Spleen (tissue), 11 donors: ENCODE data around the gene SULF2. TPM values are rescaled to one million over a fixed set of nuclear protein-coding genes. Genes with fewer than 3 reads are reported as not detected.

Source experiments
- DNase-seq: peaks from one replicate; pipeline ENCODE4 v3.0.0-alpha.2; 2020
- H3K27ac ChIP-seq, 8 donors: fragments of 200-600 bp; sonication (generic) in 7 of 8; 1 replicate in 4 of 8; 2 replicates in 4 of 8; pipeline versions ENCODE4 v1.5.0 to v1.8.0; 2016 to 2021; ENCODE audit warnings: inconsistent platforms in 4 of 8, mild to moderate bottlenecking in 4 of 8, moderate library complexity in 1 of 8
- H3K27me3 ChIP-seq, 7 donors: fragments of 200-600 bp; sonication (generic) in 6 of 7; replicated peaks in 1 of 7; 1 replicate in 4 of 7; 2 replicates in 3 of 7; pipeline versions ENCODE4 v1.5.0 to v1.8.0; 2016 to 2021; ENCODE audit warnings: inconsistent platforms in 3 of 7, mild to moderate bottlenecking in 1 of 7
- H3K36me3 ChIP-seq, 6 donors: fragments of 200-600 bp; sonication (generic) in 5 of 6; 1 replicate in 4 of 6; 2 replicates in 2 of 6; pipeline versions ENCODE4 v1.5.0 to v1.8.0; 2016 to 2021; ENCODE audit warnings: inconsistent platforms in 2 of 6
- H3K4me1 ChIP-seq, 6 donors: fragments of 200-600 bp; sonication (generic) in 5 of 6; 1 replicate in 3 of 6; 2 replicates in 3 of 6; pipeline versions ENCODE4 v1.5.0 to v1.8.0; 2016 to 2021; ENCODE audit warnings: inconsistent platforms in 3 of 6
- H3K4me3 ChIP-seq, 8 donors: fragments of 200-600 bp; sonication (generic) in 7 of 8; 1 replicate in 4 of 8; 2 replicates in 4 of 8; pipeline versions ENCODE4 v1.5.0 to v1.8.0; 2016 to 2021; ENCODE audit warnings: inconsistent platforms in 4 of 8, mild to moderate bottlenecking in 4 of 8, moderate library complexity in 2 of 8
- H3K9me3 ChIP-seq, 8 donors: fragments of 200-600 bp; sonication (generic) in 7 of 8; 1 replicate in 4 of 8; 2 replicates in 4 of 8; pipeline versions ENCODE4 v1.5.0 to v1.8.0; 2016 to 2021; ENCODE audit warnings: inconsistent platforms in 4 of 8
- POLR2A ChIP-seq, 3 donors: fragments of 450-650 bp; IDR thresholded peaks; one replicate each; pipeline ENCODE4 v1.5.1; 2017; ENCODE audit warnings: antibody characterized with exemption in 3 of 3, mild to moderate bottlenecking in 1 of 3
- POLR2AphosphoS5 ChIP-seq, 3 donors: sonication (generic); formaldehyde crosslinking; IDR thresholded peaks; one replicate each; pipeline ENCODE4 v1.5.1; 2017; ENCODE audit warnings: antibody characterized with exemption in 3 of 3
- WGBS, 5 donors: extraction: QIAGEN DNeasy Blood & Tissue Kit in 3 of 5; methylation state at CpG; one replicate each; pipeline versions ENCODE4 v1.1.5 to v1.1.7; 2013 to 2018; 5-methylcytosine and 5-hydroxymethylcytosine counted together
- intact Hi-C: fragments of 100-400 bp; cut with DNase I; formaldehyde crosslinking; loops from one replicate; pipeline ENCODE4 v1.15.0; 2023; ENCODE audit warnings: low total_unique reads
- polyA plus RNA-seq, 3 donors: library from polyadenylated mRNA; stranded (reverse); fragments of 200-250 nt; gene quantifications; one replicate each; pipeline ENCODE4 v1.2.1, GENCODE V29; 2013
- total RNA-seq, 7 donors: library from RNA; depleted of rRNA in 3 of 7; stranded (reverse); fragments of >200 nt in 3 of 7; fragmentation: NEBNext Ultra II Directional in 4 of 7; extraction: Animal tissue kit (Norgen Biotek cat#: 25700) in 4 of 7; gene quantifications; one replicate each; pipeline versions ENCODE4 v1.1.0 to v1.2.1, GENCODE V29; 2016 to 2021
- TF ChIP-seq, protein P1 (sequence below), 11 experiments: fragments of 200-600 bp in 7 of 11; fragments of 450-650 bp in 4 of 11; sonication (generic) in 4 of 11; IDR thresholded peaks in 8 of 11; conservative IDR thresholded peaks in 3 of 11; 1 replicate in 7 of 11; 2 replicates in 4 of 11; pipeline versions ENCODE4 v1.4.0 to v1.8.0; 2016 to 2021; ENCODE audit warnings: antibody characterized with exemption in 11 of 11, inconsistent platforms in 4 of 11, mild to moderate bottlenecking in 1 of 11
- donor health status: healthy with polysubstance abuse.
- donor health status: DM: no; HTN: no; CAD: no; lungs with moderate emphysema.
- donor health status: DM: no; HTN: no; CAD: no.
- donor health status: Bipolar disorder and iron deficiency.
- donor health status: healthy.
- donor health status: DM: no; HTN: no; CAD: no.
- donor health status: DM: yes; HTN: yes; CAD: no.

The SULF2 gene
- total and polyA plus RNA-seq, 10 donors, result 5.5 to 49.1 (median 15.7) TPM

GRCh38 chr20:47700327-47700726 lies 85.0 kb downstream of the SULF2 start:
- intact Hi-C loops, result no loop called here
- peaks cover 0 to 1% (median 0%) of the 10 kb centered on the region in 6 donors for H3K4me1 ChIP-seq
- H3K36me3 ChIP-seq, result no peaks in the 10 kb centered on the region
- no peak overlapping the region for H3K4me3 ChIP-seq
- TF ChIP-seq POLR2A (IDR thresholded peaks at IDR 0.05) (no peak), POLR2AphosphoS5 (IDR thresholded peaks at IDR 0.05) (no peak)
- TF ChIP-seq, protein P1, sequence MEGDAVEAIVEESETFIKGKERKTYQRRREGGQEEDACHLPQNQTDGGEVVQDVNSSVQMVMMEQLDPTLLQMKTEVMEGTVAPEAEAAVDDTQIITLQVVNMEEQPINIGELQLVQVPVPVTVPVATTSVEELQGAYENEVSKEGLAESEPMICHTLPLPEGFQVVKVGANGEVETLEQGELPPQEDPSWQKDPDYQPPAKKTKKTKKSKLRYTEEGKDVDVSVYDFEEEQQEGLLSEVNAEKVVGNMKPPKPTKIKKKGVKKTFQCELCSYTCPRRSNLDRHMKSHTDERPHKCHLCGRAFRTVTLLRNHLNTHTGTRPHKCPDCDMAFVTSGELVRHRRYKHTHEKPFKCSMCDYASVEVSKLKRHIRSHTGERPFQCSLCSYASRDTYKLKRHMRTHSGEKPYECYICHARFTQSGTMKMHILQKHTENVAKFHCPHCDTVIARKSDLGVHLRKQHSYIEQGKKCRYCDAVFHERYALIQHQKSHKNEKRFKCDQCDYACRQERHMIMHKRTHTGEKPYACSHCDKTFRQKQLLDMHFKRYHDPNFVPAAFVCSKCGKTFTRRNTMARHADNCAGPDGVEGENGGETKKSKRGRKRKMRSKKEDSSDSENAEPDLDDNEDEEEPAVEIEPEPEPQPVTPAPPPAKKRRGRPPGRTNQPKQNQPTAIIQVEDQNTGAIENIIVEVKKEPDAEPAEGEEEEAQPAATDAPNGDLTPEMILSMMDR (IDR thresholded peaks at IDR 0.05 in 8 of 11, conservative IDR thresholded peaks at IDR 0.05 in 3 of 11), result no peak
- H3K9me3 ChIP-seq, result no peaks in the 10 kb centered on the region
- no peak overlapping the region for H3K27ac ChIP-seq
- no peak for DNase-seq
- H3K27me3 ChIP-seq, result no peaks in the 10 kb centered on the region
- WGBS, 5 donors, result 76 to 82% (median 78%) methylated on average over 7 of the region's 7 CpGs

DNA sequence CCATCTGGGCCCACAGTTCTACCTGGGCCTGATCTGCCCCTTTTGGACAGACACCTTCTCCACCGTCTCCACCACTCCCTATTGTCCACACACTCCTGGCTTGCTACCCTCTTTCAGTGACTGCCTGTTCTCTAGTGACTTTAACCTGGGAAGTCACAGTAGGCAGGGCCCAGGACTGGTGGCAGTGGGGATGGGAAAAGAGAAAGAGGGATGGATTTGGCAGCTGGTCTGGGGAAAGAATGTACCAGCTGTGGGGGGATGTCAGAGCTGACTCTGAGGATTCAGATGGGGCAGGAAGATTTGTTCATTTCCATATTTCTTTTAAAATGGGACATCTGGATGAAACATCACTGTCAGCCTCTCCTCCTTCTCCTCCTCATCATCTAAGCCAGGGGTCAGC lies 85.5 kb downstream of the SULF2 start:
- 69 to 100% (median 92%) methylated on average over 1 of the region's 1 CpG for WGBS, 5 donors
- no peaks in the 10 kb centered on the region for H3K9me3 ChIP-seq
- H3K4me3 ChIP-seq, result no peak overlapping the region
- no peak for DNase-seq
- intact Hi-C loops, result no loop called here
- TF ChIP-seq, protein P1 (IDR thresholded peaks at IDR 0.05 in 8 of 11, conservative IDR thresholded peaks at IDR 0.05 in 3 of 11), result no peak
- TF ChIP-seq POLR2AphosphoS5 (IDR thresholded peaks at IDR 0.05) (no peak), POLR2A (IDR thresholded peaks at IDR 0.05) (no peak)
- no peaks in the 10 kb centered on the region for H3K27me3 ChIP-seq
- peak overlapping the region in 1 of 8 donors; percentile 5 for H3K27ac ChIP-seq
- peaks cover 0 to 5% (median 0%) of the 10 kb centered on the region in 6 donors for H3K4me1 ChIP-seq
- no peaks in the 10 kb centered on the region for H3K36me3 ChIP-seq

GRCh38 chr20:47698142-47698541 lies 87.1 kb downstream of the SULF2 start:
- Histone ChIP-seq H3K27me3 (no peaks in the 10 kb centered on the region), H3K27ac (no peak overlapping the region), H3K4me3 (no peak overlapping the region), H3K9me3 (peaks cover 0 to 12% (median 6%) of the 10 kb centered on the region in 8 donors), H3K36me3 (no peaks in the 10 kb centered on the region), H3K4me1 (peaks cover 0 to 5% (median 0%) of the 10 kb centered on the region in 6 donors)
- DNase-seq, result no peak
- no peak for TF ChIP-seq POLR2AphosphoS5 (IDR thresholded peaks at IDR 0.05)
- WGBS, 5 donors, result 83 to 91% (median 87%) methylated on average over 6 of the region's 6 CpGs
- intact Hi-C loops, result no loop called here

GRCh38 chr20:47696856-47697255 lies 88.4 kb downstream of the SULF2 start:
- DNase-seq, result no peak
- WGBS, 5 donors, result 91 to 98% (median 92%) methylated on average over 11 of the region's 11 CpGs
- H3K27ac ChIP-seq, result no peak overlapping the region
- H3K9me3 ChIP-seq, result peaks cover 0 to 25% (median 18%) of the 10 kb centered on the region in 8 donors
- no peaks in the 10 kb centered on the region for H3K36me3 ChIP-seq
- TF ChIP-seq POLR2AphosphoS5 (IDR thresholded peaks at IDR 0.05) (no peak), POLR2A (IDR thresholded peaks at IDR 0.05) (no peak)
- TF ChIP-seq, protein P1 (IDR thresholded peaks at IDR 0.05 in 8 of 11, conservative IDR thresholded peaks at IDR 0.05 in 3 of 11), result no peak
- intact Hi-C loops, result no loop called here
- H3K27me3 ChIP-seq, result no peaks in the 10 kb centered on the region
- no peak overlapping the region for H3K4me3 ChIP-seq
- peaks cover 0 to 5% (median 0%) of the 10 kb centered on the region in 6 donors for H3K4me1 ChIP-seq
